RPMI8226 (cell line): ENCODE measurements around the gene DISC1.
A peak's percentile ranks its signal among the peaks of the same experiment; 100 is the strongest.

Source experiments
- DNase-seq: peaks from one replicate; pipeline ENCODE4 v3.0.0-alpha.2; 2015

The DISC1 gene

GRCh38 chr1:232017057-232017456, 390.5 kb downstream of the DISC1 start:
- no peak for DNase-seq

DNA sequence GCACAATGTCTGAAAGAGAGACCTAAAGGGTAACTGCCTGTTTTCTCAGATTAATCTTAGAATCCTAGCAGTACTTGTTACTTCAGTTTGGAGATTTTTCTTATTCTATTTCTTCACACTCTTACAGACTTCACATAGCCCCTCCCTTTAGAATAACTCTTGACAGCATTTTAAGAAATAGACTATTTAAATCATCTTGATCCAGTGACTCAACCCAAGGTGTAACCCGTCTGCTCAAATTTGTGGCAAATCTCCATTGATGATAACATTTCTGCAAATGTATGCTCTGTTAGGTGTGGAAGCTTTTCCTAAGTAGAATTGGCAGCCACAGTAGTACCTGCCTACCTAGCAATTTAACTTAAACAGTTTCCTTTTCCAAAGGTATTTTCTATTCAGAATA, 391.2 kb downstream of the DISC1 start:
- DNase-seq = no peak

DNA sequence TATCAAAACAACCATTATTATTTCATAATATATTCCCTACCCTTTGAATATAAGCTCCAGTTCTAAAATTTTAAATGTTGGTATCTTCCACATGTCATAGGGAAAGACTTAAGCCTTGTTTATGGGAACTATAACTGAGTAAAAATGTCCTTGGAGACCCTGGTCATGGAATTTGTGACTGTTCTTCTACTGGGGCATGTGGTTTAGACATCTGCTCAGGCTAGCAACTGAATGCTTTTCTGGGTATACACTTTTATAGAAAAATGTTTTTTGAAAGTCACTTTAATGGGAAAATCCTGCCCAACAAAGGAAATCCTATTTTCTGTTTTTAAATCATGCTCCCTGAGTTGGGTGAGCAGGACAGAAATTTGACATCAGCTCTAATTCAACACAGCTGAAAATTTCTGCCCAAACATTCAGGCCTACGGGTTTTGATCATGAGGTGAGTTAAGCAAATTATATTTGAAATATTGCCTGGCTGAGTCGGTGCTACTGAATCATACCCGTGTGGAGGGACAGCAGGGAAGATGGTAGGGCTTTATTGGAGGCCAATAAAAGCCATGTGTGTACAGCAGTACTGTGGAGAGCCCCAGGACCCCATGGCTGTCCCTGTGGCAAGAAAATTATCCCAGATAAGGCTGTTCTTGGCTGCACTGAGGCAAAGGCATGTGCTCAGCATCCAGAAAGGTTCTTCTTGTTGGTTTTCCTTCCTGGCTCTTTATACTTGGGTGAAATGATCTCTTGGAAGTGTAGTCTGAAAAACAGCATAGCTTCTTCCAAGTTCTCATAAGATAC, 391.8 kb downstream of the DISC1 start:
- DNase-seq = no peak

GRCh38 chr1:232019026-232019340, 392.4 kb downstream of the DISC1 start:
- DNase-seq = no peak

GRCh38 chr1:232020352-232020751, 393.8 kb downstream of the DISC1 start:
- no peak for DNase-seq

DNA sequence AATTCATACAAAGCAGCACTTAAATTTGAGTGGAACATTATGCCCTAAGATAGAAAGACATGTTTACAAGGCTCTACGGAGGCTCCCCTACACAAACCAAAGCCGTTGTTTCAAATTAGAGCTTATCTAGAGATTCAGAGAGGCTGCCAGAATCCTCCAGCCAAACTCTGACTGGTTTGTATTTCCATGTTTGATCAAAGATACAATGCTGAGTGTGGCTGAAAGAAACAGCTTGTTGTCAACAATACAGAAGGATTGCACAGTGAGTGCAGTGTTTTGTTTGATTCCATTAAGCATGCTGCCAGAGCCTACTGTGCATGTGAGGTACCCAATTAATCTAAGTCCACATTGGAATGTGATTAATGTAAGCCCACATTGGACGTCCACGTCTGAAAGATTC, 402.7 kb downstream of the DISC1 start:
- DNase-seq = no peak

DNA sequence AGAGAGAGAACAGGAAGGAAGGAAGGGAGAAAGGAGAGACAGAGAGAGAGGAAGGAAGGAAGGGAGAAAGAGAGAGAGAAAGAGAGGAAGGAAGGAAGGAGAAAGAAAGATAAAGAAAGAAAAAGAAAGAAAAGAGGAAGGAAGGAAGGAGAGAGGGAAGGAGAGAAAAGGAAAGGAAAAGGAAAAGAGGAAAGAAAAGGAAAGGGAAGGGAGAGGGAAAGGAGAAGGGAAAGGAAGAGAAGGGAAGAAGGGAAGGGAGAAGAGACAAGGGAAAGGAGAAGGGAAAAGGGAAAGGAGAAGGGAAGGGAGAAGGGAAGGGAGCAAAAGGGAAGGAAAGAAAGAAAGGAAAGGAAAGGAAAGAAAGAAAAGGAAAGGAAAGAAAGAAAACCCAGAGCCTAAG, 404.6 kb downstream of the DISC1 start:
- no peak for DNase-seq

DNA sequence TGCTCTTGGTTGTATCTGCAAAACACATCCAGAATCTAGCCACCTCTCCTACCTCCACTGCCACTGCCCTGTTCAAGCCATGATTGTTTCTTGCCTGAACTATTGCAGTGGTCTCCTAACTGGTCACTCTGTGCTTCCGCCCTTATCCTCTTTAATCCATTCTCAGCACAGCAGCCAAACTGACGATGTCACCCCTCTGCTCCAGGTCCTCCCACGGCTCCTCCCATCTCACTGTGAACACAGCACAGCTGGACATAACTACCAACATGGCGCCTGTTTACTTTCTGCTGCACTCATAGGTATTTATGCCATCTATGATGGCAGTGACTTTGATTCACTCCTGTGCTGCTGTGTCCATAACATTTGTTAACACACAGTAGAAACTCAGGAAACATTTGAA, 406.7 kb downstream of the DISC1 start:
- DNase-seq = no peak

- DNase-seq = no peak
These were observed 408.0 kb downstream of the DISC1 start for GRCh38 chr1:232034556-232034955.

DNA sequence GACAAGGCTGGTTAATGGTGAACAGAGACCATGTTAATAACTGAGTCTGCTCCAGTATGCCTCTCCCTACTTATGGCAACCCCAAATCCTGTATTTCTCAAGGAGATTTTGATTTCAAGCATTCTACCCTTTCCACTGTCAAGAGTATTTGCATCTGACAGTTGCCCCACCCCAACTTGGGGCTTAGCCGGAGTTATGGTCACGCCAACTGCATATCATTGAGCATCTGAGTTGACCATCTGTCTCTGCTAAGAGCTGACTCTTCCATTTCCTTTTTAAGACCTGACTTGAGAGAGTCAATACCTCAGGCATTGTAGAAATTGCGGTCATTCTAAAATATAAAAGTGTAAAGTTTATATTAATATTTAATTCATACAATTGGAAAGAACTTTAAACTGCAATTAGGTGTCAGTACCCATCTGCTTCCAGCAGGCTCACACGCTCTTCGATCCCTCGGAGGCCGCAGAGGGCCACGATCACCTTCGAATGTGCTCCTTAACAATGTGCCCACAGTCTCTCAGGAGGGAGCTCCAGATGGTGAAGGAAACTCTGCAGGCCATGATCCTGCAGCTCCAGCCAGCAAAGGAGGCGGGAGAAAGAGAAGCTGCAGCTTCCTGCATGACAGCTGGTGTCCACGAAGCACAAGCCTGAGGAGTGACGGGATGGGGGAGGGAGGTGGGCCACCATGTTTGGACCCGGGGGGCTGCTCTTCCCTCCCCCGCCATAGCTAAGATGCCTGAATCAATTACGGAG, 409.8 kb downstream of the DISC1 start:
- DNase-seq = peak; percentile 35

DNA sequence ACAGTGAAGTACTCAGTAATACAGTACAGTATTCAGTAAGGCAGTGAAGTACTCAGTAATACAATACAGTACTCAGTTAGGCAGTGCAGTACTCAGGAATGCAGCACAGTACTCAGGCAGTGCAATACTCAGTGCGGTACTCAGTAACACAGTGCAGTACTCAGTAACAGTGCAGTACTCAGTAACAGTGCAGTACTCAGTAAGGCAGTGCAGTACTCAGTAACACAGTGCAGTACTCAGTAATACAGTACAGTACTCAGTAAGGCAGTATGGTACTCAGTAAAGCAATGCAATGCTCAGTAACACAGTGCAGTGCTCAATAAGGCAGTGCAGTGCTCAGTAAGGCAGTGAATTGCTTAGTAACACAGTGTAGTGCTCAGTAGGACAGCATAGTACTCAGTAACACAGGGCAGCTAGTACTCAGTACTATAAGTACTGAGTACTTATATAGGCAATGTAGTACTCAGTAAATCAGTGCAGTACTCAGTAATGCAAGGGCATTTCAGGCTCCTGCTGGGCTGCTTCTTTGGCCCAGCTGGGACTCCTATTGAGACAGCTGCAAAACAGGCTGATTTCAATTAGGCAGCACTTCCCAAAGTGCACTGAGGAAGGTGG, 411.3 kb downstream of the DISC1 start:
- DNase-seq = no peak

DNA sequence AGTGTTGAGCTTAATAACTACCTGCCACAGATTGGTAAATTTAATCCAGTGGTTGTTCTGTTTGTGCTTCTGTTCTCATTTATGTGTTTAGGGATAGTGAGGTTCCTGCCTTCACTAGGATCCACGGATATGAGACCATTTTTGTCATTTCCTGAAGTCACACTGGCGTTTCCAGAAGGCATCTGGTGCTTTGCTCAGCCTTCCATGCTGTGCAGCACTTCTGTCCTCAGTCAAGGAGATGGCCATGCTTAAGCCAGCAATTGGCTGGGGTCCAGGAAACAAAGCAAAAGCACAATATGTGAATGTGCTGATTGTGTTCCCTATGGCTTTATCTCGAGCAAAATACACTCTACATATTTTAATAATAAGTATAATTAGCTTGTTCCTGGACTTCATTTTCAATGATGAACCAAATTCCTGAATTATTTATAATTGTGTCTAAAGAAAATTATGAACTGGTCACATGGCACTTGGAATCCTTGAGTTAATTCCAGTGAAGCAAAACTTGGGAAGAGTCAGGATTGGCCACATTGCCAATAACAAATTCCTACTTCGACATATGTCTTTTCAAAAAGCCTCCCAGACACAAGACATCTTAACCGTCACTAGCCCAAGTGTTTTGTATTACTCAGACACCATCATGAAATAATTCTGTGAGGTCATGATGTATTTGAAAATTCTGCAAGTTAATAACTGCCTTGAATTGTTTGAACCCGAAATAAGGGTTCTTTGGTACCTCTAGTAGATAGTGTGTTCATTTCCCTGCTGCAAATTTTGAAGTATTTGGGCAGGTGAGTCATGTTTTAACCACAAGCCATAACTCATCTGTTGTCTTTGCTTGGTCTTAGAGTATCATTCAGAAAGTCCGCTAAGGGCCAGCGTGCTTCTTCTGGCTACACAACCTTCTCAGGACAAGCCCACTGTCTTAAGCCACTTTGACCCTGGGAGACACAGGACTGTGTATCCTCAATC, 412.4 kb downstream of the DISC1 start:
- DNase-seq = peak; percentile 71

DNA sequence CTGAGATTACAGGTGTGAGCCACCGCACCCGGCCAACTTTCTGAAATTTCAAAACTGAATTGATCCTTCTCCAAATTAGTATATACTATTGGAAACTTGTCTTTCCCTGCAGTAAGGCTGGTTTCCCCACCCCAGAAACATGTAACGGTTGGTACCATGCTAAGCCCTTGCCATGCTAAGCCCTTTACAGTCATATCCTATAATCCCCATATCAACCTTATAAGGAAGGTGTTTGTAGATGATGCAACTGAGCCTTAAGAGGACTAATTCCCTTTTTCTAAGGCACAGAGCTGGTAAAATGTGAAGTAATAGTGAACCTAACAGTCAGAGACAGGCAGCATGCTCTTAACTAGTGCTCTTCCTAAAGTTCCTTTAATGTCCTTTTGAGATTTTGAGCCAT, 413.7 kb downstream of the DISC1 start:
- no peak for DNase-seq

DNA sequence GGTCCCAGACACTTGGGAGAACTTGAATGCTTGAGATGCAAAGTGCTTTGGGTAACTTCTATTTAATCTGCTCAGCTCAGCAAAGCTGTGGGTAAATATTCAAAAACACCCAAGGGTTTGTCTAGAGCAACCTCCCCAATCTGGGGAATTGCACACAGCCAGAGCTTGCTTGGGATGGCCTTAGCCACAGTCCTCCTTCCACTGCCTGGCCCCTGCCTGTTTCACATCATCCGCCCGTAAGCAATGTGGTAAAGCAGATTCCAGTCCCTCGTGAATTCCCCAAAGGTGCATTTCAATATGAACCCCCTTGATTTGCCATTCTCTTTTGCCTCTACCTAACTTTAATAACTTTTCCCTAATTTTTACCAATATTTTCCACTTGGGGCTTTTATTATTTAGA, 418.1 kb downstream of the DISC1 start:
- DNase-seq = no peak

- DNase-seq = no peak
These were observed 418.8 kb downstream of the DISC1 start for GRCh38 chr1:232045139-232045994.

GRCh38 chr1:232046451-232047306, 420.1 kb downstream of the DISC1 start:
- no peak for DNase-seq

GRCh38 chr1:232047473-232047872, 420.9 kb downstream of the DISC1 start:
- peak; percentile 32 for DNase-seq

DNA sequence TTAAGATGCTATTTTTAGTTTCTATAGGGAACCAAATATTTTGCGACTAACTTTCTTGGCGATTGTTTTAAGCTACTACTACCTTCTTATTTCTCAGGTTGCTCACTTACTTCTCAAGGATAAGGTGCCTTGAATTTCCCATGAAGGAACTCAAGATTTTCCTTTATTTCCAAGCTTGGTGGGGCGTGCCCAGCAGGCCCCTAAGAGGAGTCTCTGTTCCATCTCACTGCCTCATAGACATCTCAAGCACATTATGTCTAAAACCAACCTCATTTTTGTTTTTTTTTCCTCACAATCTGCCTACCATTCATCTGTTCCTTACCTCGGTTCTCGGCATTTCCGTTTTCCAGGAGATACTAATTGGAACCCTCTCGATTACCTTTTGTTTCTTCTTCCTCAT, 421.9 kb downstream of the DISC1 start:
- no peak for DNase-seq

DNA sequence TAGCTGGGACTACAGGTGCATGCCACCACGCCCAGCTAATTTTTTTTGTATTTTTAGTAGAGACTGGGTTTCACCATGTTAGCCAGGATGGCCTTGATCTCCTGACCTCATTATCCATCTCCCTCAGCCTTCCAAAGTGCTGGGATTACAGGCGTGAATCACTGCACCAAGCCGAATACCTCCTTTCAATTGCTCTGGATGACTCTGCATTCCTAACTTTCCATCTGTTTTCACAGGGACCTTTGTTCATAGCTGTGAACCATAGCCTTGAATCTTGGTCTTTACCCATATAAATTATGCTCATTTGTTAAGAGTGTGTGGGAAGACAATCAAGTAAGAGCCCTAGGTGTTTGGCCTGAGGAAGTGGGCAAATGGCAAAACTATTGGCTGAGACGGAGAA, 422.7 kb downstream of the DISC1 start:
- no peak for DNase-seq

DNA sequence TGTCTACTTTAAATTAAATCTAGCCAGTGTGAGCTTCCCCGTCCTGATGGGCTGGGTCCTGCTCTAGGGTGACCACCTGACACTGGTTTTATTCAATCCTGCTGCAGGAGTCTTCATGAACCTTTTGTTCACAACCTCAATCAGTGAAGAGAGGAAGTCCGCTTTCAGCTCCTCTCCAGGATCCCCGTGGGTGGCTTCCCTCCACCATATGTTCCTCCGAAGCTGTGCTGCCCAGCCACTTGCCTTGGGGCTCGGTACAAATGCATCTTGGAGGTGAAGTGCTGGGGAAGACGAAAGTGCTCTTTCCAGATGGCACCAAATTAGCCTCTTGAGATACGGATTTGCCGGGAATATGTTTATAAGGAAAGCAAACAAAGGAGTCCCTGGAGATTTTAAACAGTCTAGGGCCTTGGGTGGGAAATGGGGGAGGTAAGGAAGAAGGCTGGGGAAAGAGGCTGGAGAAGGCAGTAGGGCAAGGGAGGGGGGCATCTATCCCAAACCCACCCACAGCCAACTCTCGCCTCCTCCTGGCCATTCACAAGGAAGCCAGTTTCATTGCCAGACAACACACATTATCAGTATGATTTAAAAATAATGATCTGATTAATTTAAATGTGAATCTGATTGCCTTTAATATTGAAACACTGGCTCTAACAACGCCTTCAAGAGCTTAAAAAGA, 430.8 kb downstream of the DISC1 start:
- no peak for DNase-seq
